GM12801 (cell line): ENCODE measurements around the gene DNAAF1.

Source experiments
- CTCF ChIP-seq: IDR thresholded peaks from one replicate; pipeline ENCODE4 v1.5.1; 2011; ENCODE audit warnings: control low read depth; ENCODE audit not compliant: insufficient read length; ENCODE audit errors: extremely low read depth

DNAAF1 gene

GRCh38 chr16:84178892-84179611, 33.9 kb downstream of the DNAAF1 start:
- TF ChIP-seq CTCF = no peak

- TF ChIP-seq CTCF = no peak
Measured at GRCh38 chr16:84179612-84180320, 34.7 kb downstream of the DNAAF1 start.

- TF ChIP-seq CTCF = no peak
Measured at GRCh38 chr16:84180519-84181140, 35.5 kb downstream of the DNAAF1 start.

DNA sequence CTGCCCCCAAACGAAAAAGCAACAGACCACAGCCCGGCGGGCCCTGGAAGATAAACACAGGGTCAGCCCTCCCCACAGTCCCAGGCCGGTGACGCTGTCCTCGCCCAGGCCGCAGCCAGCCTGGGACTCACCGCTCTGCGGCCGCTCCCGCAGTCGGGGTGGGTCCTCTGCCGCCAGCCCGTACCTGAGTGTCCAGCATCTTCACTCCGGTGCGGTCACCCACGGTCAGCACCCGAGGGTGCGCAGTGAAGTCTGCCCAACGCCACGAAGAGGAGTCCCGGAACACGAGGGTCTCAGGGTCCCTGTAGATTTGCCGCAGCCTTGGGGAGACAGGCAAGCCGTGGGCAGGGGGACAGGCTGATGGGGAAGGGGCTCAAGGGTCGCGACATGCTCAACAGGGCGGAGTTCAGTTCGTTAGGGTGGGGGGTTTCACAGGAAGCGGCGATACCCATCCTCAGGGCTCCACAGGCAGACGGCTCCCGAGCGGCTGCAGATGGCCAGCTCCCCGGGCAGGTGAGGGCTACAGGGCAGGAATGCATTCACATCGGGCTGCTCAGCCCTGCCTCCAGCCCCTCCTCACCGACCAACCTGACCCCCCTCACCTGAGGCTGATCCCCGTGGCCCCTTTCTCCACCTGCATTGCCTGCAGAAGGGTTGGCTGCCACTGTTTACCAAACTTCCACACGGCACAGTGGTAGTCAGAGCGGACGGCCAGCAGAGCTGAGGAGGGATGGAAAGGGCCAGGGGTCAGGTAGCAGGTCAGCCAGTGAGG, 36.2 kb downstream of the DNAAF1 start:
- no peak for TF ChIP-seq CTCF

DNA sequence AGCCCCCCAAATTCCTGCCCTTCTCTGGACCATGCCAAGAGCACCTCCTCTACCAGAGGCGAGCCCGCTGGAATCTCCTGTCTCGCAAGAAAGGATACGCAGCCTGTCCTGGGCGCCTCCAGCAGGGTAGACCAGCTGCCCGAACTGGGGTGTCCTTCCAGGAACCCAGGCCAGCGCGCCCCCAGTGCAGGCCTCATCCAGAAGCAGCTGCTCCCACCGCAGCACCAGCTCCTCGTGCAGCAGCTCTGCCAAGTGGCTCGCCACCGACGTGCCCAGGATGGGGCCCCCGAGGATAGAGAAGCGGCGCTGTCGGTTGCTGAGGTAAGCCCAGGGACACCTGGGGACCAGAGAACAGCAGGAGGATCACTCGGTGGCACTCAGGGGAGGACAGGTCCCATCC, 37.0 kb downstream of the DNAAF1 start:
- TF ChIP-seq CTCF = no peak

- TF ChIP-seq CTCF = no peak
Measured at GRCh38 chr16:84182680-84183571, 37.8 kb downstream of the DNAAF1 start.
